Measurements from ENCODE around the gene ITGB6. TPM values are rescaled to one million over a fixed set of nuclear protein-coding genes. Genes with fewer than 3 reads are reported as not detected.

ITGB6 gene
- total and polyA plus RNA-seq, 2 of the 8 experiments (the other 6 are each of a cell fraction or from before 2014, with no cell fraction given): not detected

GRCh38 chr2:160245614-160246155, 45.6 kb upstream of the ITGB6 start:
- H3K4me3 ChIP-seq (ENCODE audit: extremely low read depth in 1 of 4, insufficient read depth in 2 of 4, low read depth in 3 of 4, low read length in 4 of 4): no peak overlapping the region
- TF ChIP-seq SIX5 (IDR thresholded peaks at IDR 0.05; ENCODE audit: low read depth, low read length) (no peak), NRF1 (IDR thresholded peaks at IDR 0.05; ENCODE audit: low read depth, low read length) (no peak), SRF (IDR thresholded peaks at IDR 0.05; ENCODE audit: low read depth, low read length) (no peak), EZH2 (IDR thresholded peaks at IDR 0.05; ENCODE audit: low read depth, low read length, severe bottlenecking) (no peak), MAFK (IDR thresholded peaks at IDR 0.05; ENCODE audit: low read depth, low read length) (no peak), SP1 (IDR thresholded peaks at IDR 0.05; ENCODE audit: low read depth, low read length) (no peak), PHF8 (conservative IDR thresholded peaks at IDR 0.05; ENCODE audit: low read depth, low read length) (no peak)
- H2AFZ ChIP-seq (ENCODE audit: low read length): no peak overlapping the region
- H2BK12ac ChIP-seq (ENCODE audit: low read depth, low read length): no peak overlapping the region
- H2BK5ac ChIP-seq (ENCODE audit: low read depth, low read length): no peak overlapping the region
- H4K91ac ChIP-seq (replicated peaks; ENCODE audit: insufficient read length, low read length): no peak overlapping the region
- no peaks in the 10 kb centered on the region for H3K79me2 ChIP-seq (ENCODE audit: control insufficient read depth in 1 of 2, insufficient read depth in 2 of 2, low read length in 2 of 2)
- 89% methylated on average over 5 of the region's 5 CpGs; no CpG with 5 or more reads in 1 of the 2 experiments for WGBS, 2 experiments (ENCODE audit: extremely low coverage in 1 of 2, insufficient coverage in 1 of 2, insufficient read length in 1 of 2, insufficient replicate concordance in 2 of 2, low coverage in 1 of 2, low lambda C conversion rate in 2 of 2, missing lambda C conversion rate in 1 of 2)
- H3K14ac ChIP-seq (ENCODE audit: insufficient read length): no peak overlapping the region
- ChIA-PET POLR2A (ENCODE audit: partially characterized antibody) (no interaction called here), CTCF (ENCODE audit: partially characterized antibody) (interaction anchor here (1.2 kb wide), 1 partner anchor 136 kb away, joined by 3 read pairs; no protein-coding TSS in a partner anchor)
- no peaks in the 10 kb centered on the region for H3K79me1 ChIP-seq (ENCODE audit: low read depth, low read length)
- no peak overlapping the region for H3K9ac ChIP-seq (replicated peaks in 1 of 4; ENCODE audit: extremely low read depth in 1 of 4, low read depth in 3 of 4, low read length in 3 of 4)
- H4K20me1 ChIP-seq (replicated peaks in 1 of 2; ENCODE audit: control insufficient read depth in 1 of 2, insufficient read depth in 2 of 2, low read length in 2 of 2): no peaks in the 10 kb centered on the region
- no peaks in the 10 kb centered on the region for H3K36me3 ChIP-seq (ENCODE audit: control insufficient read depth in 2 of 4, insufficient read depth in 4 of 4, low read length in 3 of 4)
- H3K23me2 ChIP-seq (ENCODE audit: low read depth, low read length): no peaks in the 10 kb centered on the region
- FAIRE-seq: no peak
- H3K4ac ChIP-seq (replicated peaks; ENCODE audit: insufficient read length, low read depth, low read length): no peak overlapping the region
- H4K5ac ChIP-seq (ENCODE audit: insufficient read length, low read depth, low read length): no peak overlapping the region
- no peak overlapping the region for H3K4me2 ChIP-seq (ENCODE audit: insufficient read depth in 1 of 2, low read depth in 2 of 2, low read length in 2 of 2)
- DNase-seq (ENCODE audit: low read depth in 1 of 2, low spot score in 2 of 2): no peak
- no peak overlapping the region for H2BK15ac ChIP-seq (ENCODE audit: low read length)
- H3K27me3 ChIP-seq (replicated peaks in 1 of 4; ENCODE audit: control insufficient read depth in 3 of 4, extremely low read depth in 1 of 4, insufficient read depth in 3 of 4, low read length in 3 of 4): no peaks in the 10 kb centered on the region
- H3K9me3 ChIP-seq (ENCODE audit: insufficient read depth in 2 of 2, low read depth in 1 of 2, low read length in 1 of 2): no peaks in the 10 kb centered on the region
- no peak overlapping the region for H2BK120ac ChIP-seq (replicated peaks; ENCODE audit: low read depth, low read length)
- H3K18ac ChIP-seq (ENCODE audit: extremely low read depth, low read length): no peak overlapping the region
- no peak overlapping the region for H2BK20ac ChIP-seq (ENCODE audit: low read length)
- no peak overlapping the region for H3K23ac ChIP-seq (ENCODE audit: insufficient read length)
- no peak overlapping the region for H4K8ac ChIP-seq (ENCODE audit: extremely low read depth, insufficient read depth, low read length)
- H3K4me1 ChIP-seq (replicated peaks in 1 of 4; ENCODE audit: control insufficient read depth in 3 of 4, insufficient read depth in 4 of 4, low read length in 3 of 4): no peaks in the 10 kb centered on the region
- no peak overlapping the region for H3K27ac ChIP-seq (ENCODE audit: low read depth, low read length)
- H2AK5ac ChIP-seq (ENCODE audit: low read depth, low read length): no peak overlapping the region
- no peak overlapping the region for H3K56ac ChIP-seq (replicated peaks; ENCODE audit: insufficient read length, low read depth, low read length)

Measured in H1 (cell line).